H9 (cell line): ENCODE measurements around the gene CAPZA2. TPM values are rescaled to one million over a fixed set of nuclear protein-coding genes. Genes with fewer than 3 reads are reported as not detected.

Source experiments
- DNase-seq: peaks from one replicate; pipeline ENCODE4 v3.0.0-alpha.2; 2017
- H2AFZ ChIP-seq: one replicate; pipeline ENCODE4 v1.6.1; 2013; ENCODE audit warnings: mild to moderate bottlenecking, low read length, control low read depth, moderate library complexity
- H2AK5ac ChIP-seq: 2 replicates; pipeline ENCODE4 v1.6.1; 2013; ENCODE audit warnings: low read length, control low read depth, mixed read lengths; ENCODE audit not compliant: insufficient read length
- H2BK120ac ChIP-seq: one replicate; pipeline ENCODE4 v1.6.1; 2013; ENCODE audit warnings: low read depth, mild to moderate bottlenecking, low read length, control low read depth, inconsistent platforms; ENCODE audit not compliant: poor library complexity, severe bottlenecking
- H2BK12ac ChIP-seq: 2 replicates; pipeline ENCODE4 v1.6.1; 2013; ENCODE audit warnings: low read length, control low read depth, mixed read lengths, low read depth; ENCODE audit not compliant: insufficient read length
- H2BK15ac ChIP-seq: 2 replicates; pipeline ENCODE4 v1.6.1; 2013; ENCODE audit warnings: low read depth, low read length, control low read depth
- H2BK20ac ChIP-seq: one replicate; pipeline ENCODE4 v1.6.1; 2013; ENCODE audit warnings: low read depth, mild to moderate bottlenecking, low read length, control low read depth, inconsistent platforms; ENCODE audit not compliant: poor library complexity, severe bottlenecking
- H2BK5ac ChIP-seq: 2 replicates; pipeline ENCODE4 v1.6.1; 2013; ENCODE audit warnings: low read length, control low read depth, mixed read lengths; ENCODE audit not compliant: insufficient read length
- H3K14ac ChIP-seq: 2 replicates; pipeline ENCODE4 v1.6.1; 2013; ENCODE audit warnings: low read length, control low read depth; ENCODE audit not compliant: insufficient read depth
- H3K18ac ChIP-seq: 2 replicates; pipeline ENCODE4 v1.6.1; 2013; ENCODE audit warnings: low read depth, mild to moderate bottlenecking, mixed read lengths, low read length, control low read depth; ENCODE audit not compliant: insufficient read length
- H3K23ac ChIP-seq: 2 replicates; pipeline ENCODE4 v1.6.1; 2013; ENCODE audit warnings: low read length, control low read depth, mixed read lengths, low read depth; ENCODE audit not compliant: insufficient read length
- H3K23me2 ChIP-seq: 2 replicates; pipeline ENCODE4 v1.6.1; 2013; ENCODE audit warnings: low read depth, mild to moderate bottlenecking, mixed read lengths, low read length, control low read depth; ENCODE audit not compliant: insufficient read length, poor library complexity, severe bottlenecking
- H3K27ac ChIP-seq: 2 replicates; pipeline ENCODE4 v1.5.1; 2013; ENCODE audit warnings: low read length, control low read depth, mixed read lengths, low read depth; ENCODE audit not compliant: insufficient read length
- H3K27me3 ChIP-seq: 2 replicates; pipeline ENCODE4 v1.6.1; 2013; ENCODE audit warnings: low read length, control low read depth, inconsistent platforms; ENCODE audit not compliant: insufficient read depth
- H3K4ac ChIP-seq: 2 replicates; pipeline ENCODE4 v1.6.1; 2013; ENCODE audit warnings: low read depth, mild to moderate bottlenecking, control low read depth, inconsistent platforms, low read length, moderate library complexity
- H3K4me1 ChIP-seq: 2 replicates; pipeline ENCODE4 v1.6.1; 2013; ENCODE audit warnings: low read length, control low read depth, inconsistent platforms; ENCODE audit not compliant: insufficient read depth
- H3K4me2 ChIP-seq: 2 replicates; pipeline ENCODE4 v1.6.1; 2013; ENCODE audit warnings: low read length, control low read depth, mixed read lengths; ENCODE audit not compliant: insufficient read length, insufficient read depth
- H3K56ac ChIP-seq: 2 replicates; pipeline ENCODE4 v1.6.1; 2013; ENCODE audit warnings: low read depth, mild to moderate bottlenecking, mixed read lengths, low read length, control low read depth; ENCODE audit not compliant: insufficient read length
- H3K79me1 ChIP-seq: 2 replicates; pipeline ENCODE4 v1.6.1; 2013; ENCODE audit warnings: low read depth, mild to moderate bottlenecking, moderate library complexity, low read length, control low read depth, inconsistent platforms; ENCODE audit not compliant: insufficient read depth, poor library complexity, severe bottlenecking
- H3K79me2 ChIP-seq: 2 replicates; pipeline ENCODE4 v1.6.1; 2013; ENCODE audit warnings: low read length, control low read depth, inconsistent platforms; ENCODE audit not compliant: insufficient read depth
- H3K9ac ChIP-seq: 2 replicates; pipeline ENCODE4 v1.6.1; 2013; ENCODE audit warnings: low read length, control low read depth, mixed read lengths; ENCODE audit not compliant: insufficient read length; ENCODE audit errors: extremely low read depth
- H3K9me3 ChIP-seq: one replicate; pipeline ENCODE4 v1.6.1; 2013; ENCODE audit warnings: low read depth, low read length, inconsistent platforms; ENCODE audit not compliant: control insufficient read depth
- H3T11ph ChIP-seq: one replicate; pipeline ENCODE4 v1.6.1; 2013; ENCODE audit warnings: mild to moderate bottlenecking, low read length, control low read depth, inconsistent platforms
- H4K20me1 ChIP-seq: one replicate; pipeline ENCODE4 v1.6.1; 2013; ENCODE audit not compliant: control insufficient read depth, insufficient read length, insufficient read depth
- H4K5ac ChIP-seq: 2 replicates; pipeline ENCODE4 v1.6.1; 2013; ENCODE audit warnings: low read depth, mild to moderate bottlenecking, mixed read lengths, low read length, control low read depth; ENCODE audit not compliant: insufficient read length
- H4K8ac ChIP-seq: replicated peaks from 2 replicates; pipeline ENCODE4 v1.6.1; 2013; ENCODE audit warnings: low read length, control low read depth, mixed read lengths, low read depth; ENCODE audit not compliant: insufficient read length
- H4K91ac ChIP-seq: 2 replicates; pipeline ENCODE4 v1.6.1; 2013; ENCODE audit warnings: low read depth, mild to moderate bottlenecking, moderate library complexity, mixed read lengths, low read length, control low read depth; ENCODE audit not compliant: insufficient read length
- H3K27ac Mint-ChIP-seq, 3 experiments: 2 replicates in 2 of 3; 3 replicates in 1 of 3; pipeline ENCODE4 v1.8.0; 2020 to 2021; ENCODE audit warnings: mixed read lengths in 3 of 3, mild to moderate bottlenecking in 1 of 3, moderate library complexity in 1 of 3
- H3K27me3 Mint-ChIP-seq: 2 replicates; pipeline ENCODE4 v1.8.0; 2021; ENCODE audit warnings: low read depth, mild to moderate bottlenecking, moderate library complexity, mixed read lengths
- H3K36me3 Mint-ChIP-seq, 3 experiments: 2 replicates in 2 of 3; 3 replicates in 1 of 3; pipeline ENCODE4 v1.8.0; 2020 to 2021; ENCODE audit warnings: low read depth in 3 of 3, mixed read lengths in 3 of 3; ENCODE audit not compliant: insufficient read depth in 1 of 3
- H3K4me1 Mint-ChIP-seq, 2 experiments: 2 replicates each; pipeline ENCODE4 v1.8.0; 2020; ENCODE audit warnings: mixed read lengths in 2 of 2
- H3K4me3 Mint-ChIP-seq, 2 experiments: 2 replicates in 1 of 2; 3 replicates in 1 of 2; pipeline ENCODE4 v1.8.0; 2020 to 2021; ENCODE audit warnings: mild to moderate bottlenecking in 2 of 2, mixed read lengths in 2 of 2, moderate library complexity in 1 of 2
- H3K9me3 Mint-ChIP-seq, 2 experiments: 2 replicates in 1 of 2; 3 replicates in 1 of 2; pipeline ENCODE4 v1.8.0; 2020; ENCODE audit warnings: mild to moderate bottlenecking in 2 of 2, mixed read lengths in 2 of 2, moderate library complexity in 1 of 2
- CTCF ChIP-seq: fragments of 200-600 bp; sonication (generic); conservative IDR thresholded peaks from 3 replicates; pipeline ENCODE4 v1.8.0; 2021; ENCODE audit warnings: antibody characterized with exemption, mild to moderate bottlenecking
- total RNA-seq: library from RNA; stranded (reverse); gene quantifications from 2 replicates; pipeline ENCODE4 v1.2.1, GENCODE V29; 2021

Gene CAPZA2
- total RNA-seq, 1 experiment from 2014 or later = 131 TPM

GRCh38 chr7:116968631-116969030 lies 106.2 kb downstream of the CAPZA2 start:
- H3K36me3 Mint-ChIP-seq = peaks cover 0 to 7% (median 0%) of the 10 kb centered on the region in 3 experiments; a peak in 2 of 7 replicates
- peaks cover 40 to 44% of the 10 kb centered on the region in 2 experiments for H3K4me1 Mint-ChIP-seq
- no peaks in the 10 kb centered on the region for H4K20me1 ChIP-seq
- H3K23me2 ChIP-seq = no peaks in the 10 kb centered on the region
- no peaks in the 10 kb centered on the region for H3K79me1 ChIP-seq
- no peaks in the 10 kb centered on the region for H3K79me2 ChIP-seq
- no peak overlapping the region for H3K56ac ChIP-seq
- H3K9me3 Mint-ChIP-seq = no peaks in the 10 kb centered on the region
- H2AFZ ChIP-seq = no peak overlapping the region
- H3K27me3 ChIP-seq = no peaks in the 10 kb centered on the region
- no peak overlapping the region for H3K23ac ChIP-seq
- no peak overlapping the region for H2BK120ac ChIP-seq
- H3K4me1 ChIP-seq = peaks cover 7% of the 10 kb centered on the region; the same call in 1 of the 2 replicates
- H3K4ac ChIP-seq = no peak overlapping the region
- no peak overlapping the region for H3K4me3 Mint-ChIP-seq
- H3K18ac ChIP-seq = no peak overlapping the region
- H4K8ac ChIP-seq = no peak overlapping the region
- no peak overlapping the region for H2AK5ac ChIP-seq
- H3K9ac ChIP-seq = no peak overlapping the region
- H3T11ph ChIP-seq = no peak overlapping the region
- no peak overlapping the region for H4K91ac ChIP-seq
- DNase-seq = no peak
- H2BK20ac ChIP-seq = no peak overlapping the region
- TF ChIP-seq CTCF = no peak
- no peak overlapping the region for H3K14ac ChIP-seq
- no peak overlapping the region for H2BK12ac ChIP-seq
- H3K27me3 Mint-ChIP-seq = no peaks in the 10 kb centered on the region
- no peak overlapping the region for H2BK15ac ChIP-seq
- H3K4me2 ChIP-seq = no peak overlapping the region
- no peaks in the 10 kb centered on the region for H3K9me3 ChIP-seq
- H2BK5ac ChIP-seq = no peak overlapping the region
- H3K27ac ChIP-seq = no peak overlapping the region
- no peak overlapping the region for H4K5ac ChIP-seq
- no peak overlapping the region for H3K27ac Mint-ChIP-seq
